M059J (cell line): Measurements from ENCODE around the gene PTPRU. TPM values are rescaled to one million over a fixed set of nuclear protein-coding genes. Genes with fewer than 3 reads are reported as not detected.

Source experiments
- DNase-seq: peaks from one replicate; pipeline ENCODE4 v3.0.0-alpha.2; 2012; ENCODE audit warnings: low read depth
- total RNA-seq: library from RNA; depleted of rRNA; stranded (reverse); fragments of >200 nt; shearing (Covaris generic); gene quantifications from 2 replicates; pipeline ENCODE4 v1.2.3, GENCODE V29; 2014

PTPRU gene
- total RNA-seq, 1 experiment from 2014 or later: 3.3 TPM

GRCh38 chr1:29317063-29317915 is 81.0 kb downstream of the PTPRU start:
- no peak for DNase-seq

GRCh38 chr1:29317916-29318530 is 81.7 kb downstream of the PTPRU start:
- DNase-seq: no peak

- no peak for DNase-seq
Measured at GRCh38 chr1:29318724-29319123, 82.4 kb downstream of the PTPRU start.

- DNase-seq: no peak
Measured at GRCh38 chr1:29319300-29320110, 83.2 kb downstream of the PTPRU start.

DNA sequence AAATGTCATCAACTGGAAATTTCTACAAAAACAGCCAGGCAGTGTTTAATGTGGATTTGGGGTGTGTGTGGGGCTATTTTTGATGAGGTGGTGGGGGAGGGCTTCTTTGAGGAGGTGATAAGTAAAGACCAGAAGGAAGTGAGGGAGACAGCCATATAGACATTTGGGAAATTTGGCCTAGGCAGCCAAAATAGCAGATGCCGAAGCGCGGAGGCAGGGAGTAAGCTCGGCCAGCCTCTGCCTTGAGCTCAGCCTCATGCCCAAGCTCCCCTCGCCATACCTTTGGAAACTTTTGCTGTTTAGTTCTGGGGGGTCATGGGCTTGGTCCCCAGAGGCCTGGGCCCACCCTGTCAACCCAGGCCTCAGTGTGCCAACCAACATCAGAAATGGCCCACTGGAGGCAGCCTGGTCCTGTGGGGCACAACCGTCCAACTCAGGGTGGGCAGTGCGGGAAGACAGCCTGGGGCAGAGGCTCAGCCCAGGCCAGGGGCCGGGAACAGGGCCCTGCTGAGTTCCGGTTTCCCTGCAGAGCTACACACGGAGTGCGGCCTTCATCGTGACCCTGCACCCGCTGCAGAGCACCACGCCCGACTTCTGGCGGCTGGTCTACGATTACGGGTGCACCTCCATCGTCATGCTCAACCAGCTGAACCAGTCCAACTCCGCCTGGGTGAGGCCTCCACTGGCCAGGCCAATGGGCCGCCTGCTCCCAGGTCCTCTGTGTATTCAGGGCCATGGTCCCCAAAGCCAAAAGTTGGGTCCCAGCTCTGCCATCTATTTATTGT is 84.0 kb downstream of the PTPRU start:
- no peak for DNase-seq

GRCh38 chr1:29321176-29321575 is 84.9 kb downstream of the PTPRU start:
- no peak for DNase-seq

GRCh38 chr1:29322147-29322694 is 85.9 kb downstream of the PTPRU start:
- no peak for DNase-seq

DNA sequence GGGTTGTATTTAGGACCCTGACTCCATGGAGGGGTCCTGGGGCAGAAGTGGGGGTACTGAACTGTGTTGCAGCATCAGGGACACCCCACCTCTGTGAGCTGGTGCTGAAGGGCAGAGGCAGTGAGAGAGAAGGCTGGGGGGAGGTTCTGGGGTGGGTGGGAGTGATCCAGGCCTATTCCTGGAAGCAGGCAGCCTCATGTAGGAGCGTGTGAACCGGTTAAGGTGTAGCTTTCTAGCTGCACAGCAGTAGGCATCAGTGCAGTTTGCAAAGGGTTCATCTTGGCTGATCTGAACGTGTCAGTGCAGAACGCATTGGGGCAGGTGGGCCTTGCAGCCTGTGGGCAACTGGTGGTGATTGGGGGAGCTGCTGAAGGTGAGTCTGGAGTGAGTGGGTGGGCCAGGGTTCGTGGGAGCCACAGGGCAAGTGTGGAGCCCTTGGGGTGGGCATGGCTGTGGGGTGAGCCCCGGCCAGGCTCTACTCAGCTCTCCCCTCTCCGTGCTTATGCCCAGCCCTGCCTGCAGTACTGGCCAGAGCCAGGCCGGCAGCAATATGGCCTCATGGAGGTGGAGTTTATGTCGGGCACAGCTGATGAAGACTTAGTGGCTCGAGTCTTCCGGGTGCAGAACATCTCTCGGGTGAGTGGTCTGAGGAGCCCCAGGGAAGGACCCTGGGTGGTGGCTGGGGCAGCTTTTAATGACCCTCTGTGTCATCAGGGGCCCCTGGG is 86.7 kb downstream of the PTPRU start:
- DNase-seq: no peak

- no peak for DNase-seq
Measured at GRCh38 chr1:29323636-29324035, 87.3 kb downstream of the PTPRU start.

- no peak for DNase-seq
Measured at GRCh38 chr1:29324202-29324601, 87.9 kb downstream of the PTPRU start.

GRCh38 chr1:29324771-29325351 is 88.5 kb downstream of the PTPRU start:
- no peak for DNase-seq

DNA sequence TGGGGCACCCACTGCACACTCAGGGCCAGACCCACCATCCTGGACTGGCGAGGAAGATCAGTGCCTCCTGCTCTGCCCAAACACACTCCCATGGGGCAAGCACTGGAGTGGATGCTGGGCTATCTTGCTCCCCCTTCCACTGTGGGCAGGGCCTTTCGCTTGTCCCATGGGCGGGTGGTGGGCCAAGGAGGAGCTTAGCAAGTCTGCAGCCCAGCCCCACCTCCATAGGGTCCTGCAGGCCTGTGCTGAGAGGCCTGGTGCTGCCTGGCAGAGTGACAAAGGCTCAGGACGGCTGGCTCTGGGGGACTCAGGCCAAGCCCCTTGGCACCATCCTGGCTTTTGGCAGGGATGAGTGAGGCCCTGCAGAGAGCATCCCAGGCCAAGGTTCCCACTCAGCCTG is 89.4 kb downstream of the PTPRU start:
- no peak for DNase-seq

DNA sequence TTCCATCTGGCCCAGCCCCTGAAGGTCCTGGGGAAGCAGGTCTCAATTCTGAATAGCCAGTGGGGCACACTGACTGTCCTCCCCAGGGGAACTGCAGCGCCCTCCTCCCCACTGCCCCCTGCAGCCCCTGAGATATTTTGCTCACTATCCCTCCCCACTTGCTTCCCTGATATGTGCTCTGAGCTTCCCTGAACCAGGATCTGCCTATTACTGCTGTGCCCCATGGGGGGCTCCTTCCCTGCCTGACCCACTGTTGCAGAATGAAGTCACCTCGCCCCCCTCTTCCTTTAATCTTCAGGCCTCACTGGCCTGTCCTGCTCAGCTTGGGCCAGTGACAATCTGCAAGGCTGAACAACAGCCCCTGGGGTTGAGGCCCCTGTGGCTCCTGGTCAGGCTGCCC is 89.8 kb downstream of the PTPRU start:
- no peak for DNase-seq

DNA sequence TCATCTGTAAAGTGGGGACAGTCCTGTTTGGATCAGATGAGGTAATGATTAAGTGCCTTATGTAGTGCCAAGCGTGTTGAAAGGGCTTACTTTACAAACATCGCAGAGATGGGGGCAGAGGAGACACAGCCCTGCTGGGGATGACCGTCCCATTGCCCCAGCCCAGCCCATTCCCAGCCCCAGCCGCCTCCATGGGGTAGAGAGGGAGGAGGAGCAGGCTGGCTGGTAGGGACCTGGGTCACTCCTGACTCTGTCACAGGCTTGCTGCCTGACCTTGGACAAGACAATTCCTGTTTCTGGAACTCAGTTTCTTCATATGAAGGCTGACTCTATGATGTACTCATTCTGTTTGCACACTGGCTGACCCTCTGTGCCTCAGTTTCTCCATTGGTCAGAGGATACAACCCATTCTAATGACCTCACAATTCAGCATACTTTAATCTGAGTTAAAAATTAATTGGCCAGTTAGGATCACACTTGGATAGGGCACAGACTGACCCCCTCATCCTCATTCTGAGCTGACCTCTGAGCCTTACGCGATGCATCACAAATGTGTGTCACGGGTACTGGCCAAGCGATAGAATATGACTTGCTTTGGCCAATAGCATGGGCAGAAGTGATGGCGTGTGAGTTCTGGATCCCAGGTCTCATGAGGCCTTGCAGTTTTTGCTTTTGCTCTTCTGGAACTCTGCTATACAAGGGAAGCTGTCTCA is 91.1 kb downstream of the PTPRU start:
- no peak for DNase-seq

DNA sequence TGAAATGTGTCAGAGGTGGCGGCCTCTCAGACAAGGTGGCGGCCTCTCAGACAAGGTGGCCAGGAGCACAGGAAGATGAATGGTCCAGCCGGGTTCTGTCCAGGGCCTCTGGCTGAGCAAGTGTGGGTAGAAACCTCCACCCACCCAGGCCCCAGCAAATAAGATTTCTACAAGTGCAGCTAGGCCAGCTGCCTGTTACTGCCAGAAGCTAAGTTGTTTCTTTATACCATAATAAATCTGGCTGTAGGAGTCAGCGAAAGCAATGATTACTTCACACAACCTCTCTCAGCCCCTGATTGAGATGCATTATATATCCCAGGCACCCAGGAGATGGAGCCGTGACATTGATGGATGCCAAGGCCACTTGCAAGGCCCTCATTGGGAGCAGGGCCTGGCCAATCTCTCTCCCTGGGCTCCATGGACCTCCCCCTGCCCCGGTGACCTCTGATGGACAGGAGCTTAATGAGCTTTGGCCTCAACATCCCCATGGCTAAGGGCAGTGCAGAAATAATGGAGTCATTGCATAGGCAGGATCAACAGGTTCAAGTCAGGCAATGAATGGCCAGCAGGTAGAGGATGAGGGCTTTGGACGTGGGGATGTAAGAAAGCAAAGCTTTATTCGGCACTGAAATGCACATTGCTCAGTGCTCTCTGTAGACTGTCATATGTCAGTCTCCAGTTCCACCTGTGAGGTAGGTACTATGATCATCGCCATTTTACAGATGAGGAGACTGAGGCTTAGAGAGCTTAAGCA is 92.9 kb downstream of the PTPRU start:
- no peak for DNase-seq

DNA sequence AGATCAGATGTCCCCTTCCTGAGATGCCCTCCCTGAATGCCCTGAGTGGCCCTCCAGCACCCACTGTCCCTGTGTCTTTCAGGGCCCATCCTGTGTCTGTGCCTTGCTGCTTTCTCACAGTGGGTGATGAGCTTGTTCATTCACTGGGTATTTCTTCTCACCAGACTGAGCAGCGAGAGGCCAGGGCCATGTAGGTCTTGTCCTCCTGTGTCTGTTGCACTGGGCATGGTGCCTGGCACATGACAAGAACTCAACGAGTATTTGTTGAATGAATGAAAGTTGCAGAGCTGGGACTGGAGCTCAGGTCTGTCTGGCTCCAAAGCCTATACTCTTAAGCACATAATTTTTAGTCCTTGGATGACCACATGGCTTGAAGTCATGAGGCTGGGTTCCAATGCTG is 93.8 kb downstream of the PTPRU start:
- no peak for DNase-seq

- no peak for DNase-seq
Measured at GRCh38 chr1:29330856-29331255, 94.5 kb downstream of the PTPRU start.

DNA sequence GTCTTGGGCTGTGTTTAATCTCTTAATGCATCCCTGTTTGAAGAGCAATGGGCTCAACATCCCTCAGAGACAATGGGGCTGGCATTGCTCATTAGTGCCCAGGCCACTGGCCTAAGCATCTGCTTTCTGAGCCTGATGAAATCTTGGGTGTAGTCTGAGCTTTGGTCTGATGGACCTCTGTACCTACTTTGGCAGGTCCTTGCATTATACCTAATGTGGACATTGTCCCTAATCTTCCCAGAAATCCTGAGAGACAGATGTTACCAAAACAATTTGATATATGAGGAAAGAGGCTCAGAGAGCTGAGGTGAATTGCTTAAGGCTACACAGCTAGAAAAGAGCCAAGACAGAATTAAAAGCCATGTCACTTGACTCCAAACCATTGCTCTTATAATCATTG is 95.0 kb downstream of the PTPRU start:
- DNase-seq: no peak

- no peak for DNase-seq
Measured at GRCh38 chr1:29331729-29332128, 95.4 kb downstream of the PTPRU start.
